ENCODE measurements around the gene SPG11. TPM values are rescaled to one million over a fixed set of nuclear protein-coding genes. Genes with fewer than 3 reads are reported as not detected.

SPG11 gene
- total RNA-seq, 1 experiment from 2014 or later = 38.3 TPM

- H3K23ac ChIP-seq (ENCODE audit: insufficient read length, low read depth, low read length) = no peak overlapping the region
- Mint-ChIP-seq H3K4me1 (no peaks in the 10 kb centered on the region), H3K27ac (no peak overlapping the region), H3K9me3 (no peaks in the 10 kb centered on the region), H3K4me3 (no peak overlapping the region), H3K36me3 (ENCODE audit: insufficient read depth in 1 of 3, low read depth in 3 of 3) (peaks cover 7 to 63% (median 53%) of the 10 kb centered on the region in 3 experiments; a peak in 6 of 7 replicates), H3K27me3 (ENCODE audit: low read depth) (no peaks in the 10 kb centered on the region)
- H3K18ac ChIP-seq (ENCODE audit: insufficient read length, low read depth, low read length) = no peak overlapping the region
- no peak overlapping the region for H2BK5ac ChIP-seq (ENCODE audit: insufficient read length, low read length)
- H3K79me2 ChIP-seq (ENCODE audit: insufficient read depth, low read length) = no peaks in the 10 kb centered on the region
- no peaks in the 10 kb centered on the region for H3K4me1 ChIP-seq (ENCODE audit: insufficient read depth, low read length)
- H3K79me1 ChIP-seq (ENCODE audit: insufficient read depth, low read depth, low read length, poor library complexity, severe bottlenecking) = no peaks in the 10 kb centered on the region
- no peak overlapping the region for H4K91ac ChIP-seq (ENCODE audit: insufficient read length, low read depth, low read length)
- no peak for DNase-seq
- no peak overlapping the region for H3K27ac ChIP-seq (ENCODE audit: insufficient read length, low read depth, low read length)
- no peak overlapping the region for H2AFZ ChIP-seq (ENCODE audit: low read length)
- H2BK20ac ChIP-seq (ENCODE audit: low read depth, low read length, poor library complexity, severe bottlenecking) = no peak overlapping the region
- no peak overlapping the region for H2BK15ac ChIP-seq (ENCODE audit: low read depth, low read length)
- TF ChIP-seq CTCF (conservative IDR thresholded peaks at IDR 0.05) = no peak
- no peak overlapping the region for H4K8ac ChIP-seq (replicated peaks; ENCODE audit: insufficient read length, low read depth, low read length)
- H3K14ac ChIP-seq (ENCODE audit: insufficient read depth, low read length) = no peak overlapping the region
- H2BK12ac ChIP-seq (ENCODE audit: insufficient read length, low read depth, low read length) = no peak overlapping the region
- H3K4me2 ChIP-seq (ENCODE audit: insufficient read depth, insufficient read length, low read length) = no peak overlapping the region
- no peak overlapping the region for H4K5ac ChIP-seq (ENCODE audit: insufficient read length, low read depth, low read length)
- no peak overlapping the region for H3T11ph ChIP-seq (ENCODE audit: low read length)
- H3K9me3 ChIP-seq (ENCODE audit: control insufficient read depth, low read depth, low read length) = no peaks in the 10 kb centered on the region
- WGBS (ENCODE audit: extremely low coverage, insufficient read length, low lambda C conversion rate) = no CpG with 5 or more reads among the region's 1 CpG
- no peak overlapping the region for H2BK120ac ChIP-seq (ENCODE audit: low read depth, low read length, poor library complexity, severe bottlenecking)
- H4K20me1 ChIP-seq (ENCODE audit: control insufficient read depth, insufficient read depth, insufficient read length) = no peaks in the 10 kb centered on the region
- no peak overlapping the region for H2AK5ac ChIP-seq (ENCODE audit: insufficient read length, low read length)
- no peak overlapping the region for H3K4ac ChIP-seq (ENCODE audit: low read depth, low read length)
- H3K9ac ChIP-seq (ENCODE audit: extremely low read depth, insufficient read length, low read length) = no peak overlapping the region
- no peak overlapping the region for H3K56ac ChIP-seq (ENCODE audit: insufficient read length, low read depth, low read length)
- H3K23me2 ChIP-seq (ENCODE audit: insufficient read length, low read depth, low read length, poor library complexity, severe bottlenecking) = no peaks in the 10 kb centered on the region
- H3K27me3 ChIP-seq (ENCODE audit: insufficient read depth, low read length) = no peaks in the 10 kb centered on the region
These were observed 56.7 kb downstream of the SPG11 start for GRCh38 chr15:44606740-44607139.
